Endothelial cell of hepatic sinusoid (primary cell): ENCODE results near the gene GFOD1.

Source experiments
- in situ Hi-C: cut with HindIII; loops from 2 replicates; pipeline ENCODE4 v1.10.0; 2017; ENCODE audit warnings: low sequenced_read_pairs

Gene GFOD1

DNA sequence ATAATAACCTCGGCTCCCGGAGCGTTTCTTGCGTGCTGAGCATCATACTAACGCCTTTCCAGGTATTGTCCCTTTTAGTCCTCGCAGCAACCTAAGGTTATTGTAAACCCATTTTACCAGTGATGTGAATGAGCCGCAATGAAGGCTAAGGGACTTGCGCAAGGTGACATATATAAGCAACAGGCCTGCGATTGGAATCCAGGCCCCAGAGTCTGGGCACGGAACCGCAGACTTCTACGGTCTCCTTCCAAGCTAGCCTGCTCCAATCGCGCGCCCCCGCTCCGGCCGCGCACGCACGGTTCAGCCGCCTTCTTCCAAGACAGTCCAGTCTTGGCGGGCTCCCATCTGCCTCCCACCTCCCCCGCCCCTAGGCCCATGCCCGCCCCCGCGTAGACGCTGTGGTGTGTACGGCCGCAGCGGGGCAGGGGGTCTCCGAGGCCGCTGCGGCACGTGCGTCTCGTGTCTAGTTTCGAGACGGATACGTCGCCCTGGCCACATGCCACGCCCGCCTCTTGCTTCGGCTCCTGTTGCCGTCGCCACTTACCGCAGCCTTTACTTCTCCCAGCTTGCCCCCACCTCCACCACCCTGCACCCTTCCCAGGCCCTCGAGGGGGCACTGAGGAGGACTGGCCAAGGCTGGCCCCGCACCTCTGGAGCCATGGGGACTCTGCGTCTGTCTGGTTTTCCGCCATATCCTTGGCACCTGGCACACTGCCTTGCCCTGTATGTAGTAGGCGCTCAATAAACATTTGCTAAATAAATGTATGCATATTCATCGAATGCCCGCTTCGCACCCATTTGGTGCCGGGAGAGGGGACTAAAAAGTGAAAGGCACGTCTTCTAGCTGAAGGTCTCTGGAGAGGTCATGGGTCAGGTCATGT is 855 bp upstream of the GFOD1 start:
- in situ Hi-C loops = no loop called here

DNA sequence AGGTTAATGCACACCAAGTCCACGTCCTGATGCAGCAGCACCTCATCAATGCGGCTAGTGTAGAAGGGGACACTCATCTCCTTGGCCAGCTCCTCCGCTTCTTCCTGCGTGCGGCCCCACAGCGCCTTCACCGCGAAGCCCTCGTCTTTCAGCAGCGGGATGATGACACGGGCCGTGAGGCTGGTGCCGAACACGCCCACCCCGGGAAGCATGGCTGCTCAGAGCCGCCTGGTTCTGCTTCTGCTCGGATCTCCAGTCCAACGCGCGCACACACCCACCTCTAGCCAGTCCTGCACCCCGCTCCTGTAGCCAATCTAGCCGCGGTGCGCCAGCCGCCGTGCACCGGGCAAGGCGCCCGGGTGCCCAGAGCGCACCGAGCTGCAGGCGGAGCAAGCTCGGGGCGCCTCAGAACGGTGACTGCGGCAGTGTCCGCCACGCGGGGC is 700 bp downstream of the GFOD1 start:
- in situ Hi-C loops = no loop called here

DNA sequence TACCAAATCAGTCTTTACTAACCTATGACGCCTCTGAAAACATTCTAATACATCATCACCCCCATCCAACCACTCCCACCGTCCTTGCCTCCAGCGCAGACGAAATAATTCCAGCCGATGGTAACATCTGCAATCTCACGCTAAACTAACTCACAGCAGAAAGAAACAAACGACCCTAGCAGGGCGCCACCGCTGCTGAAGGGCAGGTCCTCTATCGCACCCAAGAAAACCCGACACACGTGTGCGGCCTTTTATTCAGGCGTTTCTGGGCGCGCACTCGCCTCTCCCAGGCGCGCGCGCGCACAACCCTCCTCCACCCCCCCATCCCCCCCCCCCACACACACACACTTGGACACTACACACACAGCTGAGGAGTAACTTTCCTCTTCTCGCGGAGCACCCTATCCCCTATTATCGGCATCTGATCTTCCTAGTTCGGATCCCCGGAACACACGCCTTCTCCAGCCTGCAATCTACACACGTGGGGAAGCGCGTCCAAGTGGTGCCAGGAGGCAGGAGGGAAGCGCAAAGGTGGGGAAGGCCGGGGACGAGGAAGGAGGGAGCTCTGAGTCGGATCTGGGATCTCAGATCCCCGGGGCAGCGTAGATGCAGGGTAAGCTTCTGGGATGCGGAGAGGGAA is 1.4 kb downstream of the GFOD1 start:
- in situ Hi-C loops = no loop called here

DNA sequence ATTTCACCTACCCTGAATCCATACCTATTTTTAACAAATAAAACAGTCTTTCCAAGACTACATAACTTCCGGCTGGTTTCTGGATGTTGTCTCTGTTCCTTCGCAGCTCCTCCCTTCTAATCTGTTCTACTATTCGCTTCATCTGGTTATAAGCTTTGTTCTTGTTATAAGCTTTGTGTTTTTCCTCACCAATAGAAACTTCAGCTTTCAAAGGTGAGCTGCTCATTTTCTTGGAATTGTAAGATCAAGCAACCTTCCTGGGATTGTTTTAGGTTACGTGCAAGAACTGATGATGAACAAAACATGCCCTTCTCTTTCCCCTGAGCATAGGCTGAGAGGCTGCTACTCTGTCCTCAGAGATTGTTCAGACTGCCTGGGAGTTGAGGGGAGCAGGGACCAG is 2.1 kb downstream of the GFOD1 start:
- in situ Hi-C loops = no loop called here

DNA sequence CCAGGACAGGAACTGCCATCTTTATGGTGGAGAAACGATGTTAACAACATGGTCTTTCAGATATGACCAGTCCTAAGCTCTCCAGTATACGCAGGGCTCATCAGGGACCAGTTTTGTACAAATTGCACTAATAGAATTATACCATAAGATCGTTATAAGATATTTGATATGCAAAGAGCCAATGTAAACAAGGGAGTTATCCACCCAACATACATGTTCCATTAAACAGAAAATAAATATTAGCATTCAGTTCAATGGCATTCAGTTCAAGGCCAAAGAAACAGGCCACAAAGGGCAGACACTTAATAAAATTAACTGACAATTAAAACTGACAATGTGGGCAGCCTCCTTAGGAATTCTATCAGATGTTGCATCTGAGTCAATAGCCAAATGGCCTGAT is 2.6 kb downstream of the GFOD1 start:
- in situ Hi-C loops = no loop called here

DNA sequence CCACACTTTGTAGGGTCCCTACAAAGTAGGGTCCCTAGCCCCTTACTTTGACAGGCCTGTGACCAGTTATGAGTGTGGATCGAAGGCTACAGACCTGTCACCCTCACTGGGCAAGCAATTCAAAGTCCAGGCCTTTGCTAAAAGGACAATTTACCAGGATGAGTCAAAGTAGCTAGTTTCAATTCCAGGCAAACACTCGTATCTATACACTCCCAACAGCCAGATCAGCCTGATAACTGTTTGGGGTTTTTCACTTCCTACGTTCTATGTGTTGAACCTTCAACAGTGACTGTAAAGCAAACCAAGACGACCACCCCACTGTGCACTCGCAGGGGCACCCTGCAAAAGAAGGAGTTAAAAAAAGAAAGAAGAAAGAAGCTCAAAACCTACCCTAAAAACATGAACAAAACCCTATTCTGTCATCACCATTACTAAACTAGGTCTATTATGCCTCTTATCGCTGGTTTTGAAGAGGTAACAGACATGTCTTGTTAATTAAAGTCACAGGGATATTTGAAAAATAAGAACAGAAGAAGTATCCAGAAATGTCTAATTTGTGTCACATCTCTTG is 3.2 kb downstream of the GFOD1 start:
- in situ Hi-C loops = no loop called here

DNA sequence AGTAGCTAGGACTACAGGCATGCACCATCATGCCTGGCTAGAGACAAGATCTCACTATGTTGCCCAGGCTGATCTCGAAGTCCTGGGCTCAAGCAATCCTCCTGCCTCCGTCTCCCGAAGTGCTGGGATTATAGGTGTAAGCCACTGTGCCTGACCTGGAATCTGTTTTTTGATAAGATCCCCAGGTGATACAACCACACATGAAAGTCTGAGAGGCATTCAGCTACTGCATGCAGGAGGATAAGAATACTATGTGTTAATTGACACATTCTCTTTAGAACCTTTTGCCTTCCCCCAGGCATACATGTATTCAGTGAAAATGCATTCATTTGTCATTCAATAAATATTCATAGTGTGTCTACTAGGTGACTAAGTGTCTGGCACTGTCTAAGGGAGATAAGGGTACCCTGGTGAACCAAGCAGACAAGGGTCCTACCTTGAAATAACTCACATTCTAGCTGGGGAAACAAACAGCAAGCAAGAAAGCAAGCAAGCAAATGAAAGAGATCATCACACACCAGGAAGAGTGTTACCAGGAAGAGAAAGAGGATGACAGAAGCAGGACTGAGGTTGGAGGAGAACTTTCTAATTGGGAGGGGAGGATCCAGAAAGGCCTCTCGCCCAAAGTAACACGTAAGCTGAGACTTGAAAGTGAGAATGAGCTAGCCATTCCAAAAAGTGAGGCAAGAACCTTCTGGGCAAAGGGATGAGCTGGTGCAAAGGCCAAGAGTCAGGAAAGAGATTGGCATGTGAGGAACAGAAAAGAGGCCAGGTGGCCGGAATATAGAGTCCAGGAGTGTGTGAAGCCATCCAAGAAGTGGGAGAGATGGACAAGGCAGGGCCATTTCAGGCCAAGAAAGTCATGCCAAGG is 6.5 kb downstream of the GFOD1 start:
- in situ Hi-C loops = no loop called here

DNA sequence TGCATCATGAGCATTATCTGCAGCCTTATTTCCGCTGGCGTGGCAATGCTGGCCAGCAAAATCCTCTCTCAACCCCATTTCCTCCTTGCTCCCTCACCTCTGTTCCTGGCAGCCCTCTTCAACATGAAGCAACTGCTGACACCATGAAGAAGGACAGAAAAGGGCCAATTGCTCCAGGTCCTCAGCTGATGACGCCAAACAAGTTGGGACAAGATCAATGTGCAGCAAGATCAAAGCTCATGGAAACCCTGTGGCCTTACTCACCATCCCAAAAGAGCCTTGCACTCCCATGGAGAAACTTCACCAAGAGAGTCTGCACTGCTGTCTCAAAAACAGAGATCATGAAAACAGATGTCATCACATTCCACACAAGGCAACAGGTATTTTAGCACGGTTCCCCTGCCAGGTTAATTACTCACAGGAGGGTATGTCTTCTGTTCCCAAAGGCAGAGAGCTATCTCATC is 7.4 kb downstream of the GFOD1 start:
- in situ Hi-C loops = no loop called here

DNA sequence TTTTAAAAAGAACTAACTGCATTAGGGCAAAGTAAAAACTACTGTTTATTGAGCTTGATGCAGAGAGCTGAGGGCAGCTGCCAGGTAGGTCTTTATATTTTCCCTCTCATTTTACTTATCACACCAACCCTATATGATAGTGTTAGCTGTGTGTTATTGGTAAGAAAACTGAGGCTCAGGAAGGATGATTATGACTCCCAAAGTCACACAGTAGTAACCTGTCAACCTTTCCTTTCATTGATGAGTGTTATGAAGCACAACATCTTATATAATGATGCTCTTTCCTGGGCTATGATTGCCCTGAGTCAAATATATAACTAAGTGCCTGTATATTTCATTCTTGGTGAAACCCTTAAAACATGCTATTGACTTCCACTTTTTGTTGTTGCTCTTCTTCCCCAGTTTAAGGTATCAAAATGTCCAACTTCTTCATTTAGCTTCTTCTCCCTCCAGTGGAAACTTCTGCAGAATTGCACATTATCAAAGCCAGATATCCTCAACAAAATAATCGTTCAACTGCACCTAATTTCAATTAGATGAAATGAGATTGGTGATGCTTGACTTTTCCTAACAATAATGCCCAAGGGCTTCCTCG is 8.1 kb downstream of the GFOD1 start:
- in situ Hi-C loops = no loop called here

DNA sequence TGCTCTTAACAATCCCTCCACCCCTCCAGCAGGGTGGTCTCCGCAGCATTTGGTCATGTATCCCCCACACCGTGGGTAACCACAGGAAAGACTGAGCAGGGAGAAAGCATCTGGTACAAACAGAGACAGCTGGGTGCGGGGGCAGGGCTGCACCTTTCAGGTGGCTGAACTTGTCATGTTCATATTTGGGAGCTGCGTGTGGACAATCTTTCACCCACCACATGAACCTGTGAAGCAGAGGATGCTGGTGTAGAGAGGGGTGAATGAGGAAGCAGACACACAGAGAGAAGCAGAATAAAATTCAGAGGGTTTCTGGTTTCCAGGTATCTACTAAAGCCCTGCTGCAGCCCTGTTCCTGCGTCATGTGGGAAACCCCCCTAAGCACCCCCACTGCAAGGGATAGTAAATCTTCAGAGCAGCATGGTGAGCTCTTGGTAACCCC is 8.9 kb downstream of the GFOD1 start:
- in situ Hi-C loops = no loop called here

DNA sequence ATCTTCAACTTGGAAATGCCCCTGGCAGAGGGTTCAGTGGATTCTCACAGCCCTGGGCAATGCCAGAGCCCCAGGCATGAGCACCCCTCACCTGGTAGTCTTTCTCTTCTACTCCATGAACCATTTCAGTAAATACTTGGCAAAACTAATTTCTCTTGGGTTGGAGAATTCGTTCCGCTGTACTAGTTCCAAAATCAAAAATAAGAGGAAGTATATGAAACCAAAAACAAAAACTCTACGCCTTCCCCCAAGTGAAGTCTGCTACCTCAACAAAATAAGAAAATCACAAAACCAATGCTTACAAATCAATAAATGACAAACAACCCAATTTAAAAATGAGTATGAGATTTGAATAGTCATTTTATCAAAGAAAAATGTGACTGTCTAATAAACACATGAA is 12.6 kb downstream of the GFOD1 start:
- in situ Hi-C loops = no loop called here

DNA sequence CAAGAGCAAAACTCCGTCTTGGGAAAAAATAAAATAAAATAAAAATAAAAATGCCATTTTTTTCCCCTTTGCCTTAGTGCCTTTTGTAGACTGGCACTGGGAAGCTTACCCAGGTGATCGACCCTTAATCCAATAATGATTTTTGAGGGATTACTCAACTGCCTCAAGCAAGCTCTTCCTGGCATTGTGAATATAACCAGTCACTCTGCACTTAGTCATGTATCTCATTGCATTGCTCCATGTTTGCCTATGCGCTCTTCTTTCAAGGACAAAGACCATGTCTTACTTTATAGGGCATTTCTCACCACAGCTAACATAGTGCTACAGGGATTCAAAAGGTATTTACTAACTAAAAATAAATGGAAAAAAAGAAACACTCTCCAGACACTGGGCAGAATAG is 13.0 kb downstream of the GFOD1 start:
- in situ Hi-C loops = no loop called here

DNA sequence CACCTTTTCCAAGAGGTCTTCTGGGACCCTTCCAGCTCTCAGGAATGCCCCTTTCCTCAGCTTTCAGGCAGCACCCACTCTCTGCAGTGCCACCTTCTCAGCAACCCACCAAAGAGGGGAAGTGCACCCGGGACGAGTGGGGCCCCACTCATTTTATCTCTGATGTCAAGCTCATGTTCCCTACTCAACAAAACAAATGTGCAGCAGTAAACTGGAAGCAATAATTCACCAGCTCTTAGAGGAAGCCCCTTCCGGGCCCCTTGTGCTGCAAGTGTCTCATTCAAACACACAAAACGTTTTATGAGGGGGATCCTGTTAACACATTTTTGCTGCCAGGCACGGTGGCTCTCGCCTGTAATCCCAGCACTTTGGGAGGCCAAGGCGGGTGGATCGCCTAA is 13.6 kb downstream of the GFOD1 start:
- in situ Hi-C loops = no loop called here

DNA sequence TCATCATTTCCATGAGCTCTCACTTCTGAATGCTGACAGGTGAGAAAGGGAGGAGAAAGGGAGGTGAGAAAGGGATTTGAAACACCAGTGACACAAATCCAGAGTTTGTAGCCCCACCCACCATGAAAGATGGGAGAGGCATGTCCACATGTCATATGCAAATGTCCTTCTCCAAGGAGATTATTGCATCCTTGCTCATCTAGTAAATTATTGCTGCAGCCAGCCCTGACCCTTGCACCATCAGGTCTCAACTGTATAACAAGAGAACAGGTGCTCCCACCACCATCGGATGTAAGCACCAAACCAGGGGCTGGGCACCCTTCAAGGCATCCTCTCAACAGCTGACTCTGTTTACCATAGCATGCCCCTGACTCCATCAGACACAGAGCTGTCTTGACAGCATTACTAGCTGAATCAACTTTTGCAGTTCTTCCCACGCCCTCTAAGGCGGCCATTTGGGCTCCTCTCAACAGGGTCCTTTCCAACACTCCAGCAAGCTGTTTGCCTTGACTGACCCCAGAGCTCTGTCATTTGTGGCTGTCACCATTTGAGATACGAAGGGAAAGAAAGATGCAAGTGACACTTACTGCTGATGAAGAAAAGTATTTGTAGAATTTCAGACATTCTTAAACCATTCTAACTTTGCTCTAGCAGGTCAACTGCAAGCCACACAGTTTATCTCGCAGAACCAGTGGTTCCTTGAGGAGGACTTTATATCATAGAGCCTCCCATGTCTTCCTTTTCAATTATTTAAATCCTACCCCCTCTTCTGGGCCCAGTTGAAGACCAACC is 14.2 kb downstream of the GFOD1 start:
- in situ Hi-C loops = no loop called here

DNA sequence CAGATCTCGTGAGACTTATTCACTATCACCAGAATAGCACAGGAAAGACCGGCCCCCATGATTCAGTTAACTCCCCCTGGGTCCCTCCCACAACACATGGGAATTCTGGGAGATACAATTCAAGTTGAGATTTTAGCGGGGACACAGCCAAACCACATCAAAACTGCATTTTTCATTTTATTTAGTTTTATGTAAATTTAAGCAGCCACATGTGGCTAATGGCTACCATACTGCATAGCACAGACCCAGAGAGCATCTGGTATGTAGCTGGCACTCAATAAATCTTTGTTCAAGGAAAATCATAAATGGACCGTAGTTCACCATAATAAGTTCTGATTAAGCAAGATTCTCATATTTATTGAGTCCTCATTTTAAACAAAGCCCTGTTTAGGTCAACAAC is 15.3 kb downstream of the GFOD1 start:
- in situ Hi-C loops = no loop called here

DNA sequence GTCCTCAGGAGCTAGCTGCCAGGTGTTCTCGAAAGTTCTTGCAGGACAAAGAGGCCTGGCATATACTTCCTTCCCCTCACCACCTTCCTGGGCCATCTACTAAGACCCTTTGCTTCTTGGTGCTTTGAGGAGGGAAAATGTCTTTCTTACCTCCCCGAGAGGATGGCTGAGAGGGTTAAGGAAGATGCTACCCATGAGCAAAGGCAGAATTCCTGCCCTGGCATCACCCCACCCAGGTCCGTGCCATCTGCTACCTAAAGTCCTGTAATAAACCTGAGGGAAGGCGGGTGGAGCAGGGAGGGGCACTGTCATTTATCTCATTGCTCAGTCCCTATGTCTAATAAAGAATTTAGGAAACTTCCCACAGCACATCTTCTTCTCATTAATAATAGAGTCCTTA is 16.2 kb downstream of the GFOD1 start:
- in situ Hi-C loops = no loop called here

DNA sequence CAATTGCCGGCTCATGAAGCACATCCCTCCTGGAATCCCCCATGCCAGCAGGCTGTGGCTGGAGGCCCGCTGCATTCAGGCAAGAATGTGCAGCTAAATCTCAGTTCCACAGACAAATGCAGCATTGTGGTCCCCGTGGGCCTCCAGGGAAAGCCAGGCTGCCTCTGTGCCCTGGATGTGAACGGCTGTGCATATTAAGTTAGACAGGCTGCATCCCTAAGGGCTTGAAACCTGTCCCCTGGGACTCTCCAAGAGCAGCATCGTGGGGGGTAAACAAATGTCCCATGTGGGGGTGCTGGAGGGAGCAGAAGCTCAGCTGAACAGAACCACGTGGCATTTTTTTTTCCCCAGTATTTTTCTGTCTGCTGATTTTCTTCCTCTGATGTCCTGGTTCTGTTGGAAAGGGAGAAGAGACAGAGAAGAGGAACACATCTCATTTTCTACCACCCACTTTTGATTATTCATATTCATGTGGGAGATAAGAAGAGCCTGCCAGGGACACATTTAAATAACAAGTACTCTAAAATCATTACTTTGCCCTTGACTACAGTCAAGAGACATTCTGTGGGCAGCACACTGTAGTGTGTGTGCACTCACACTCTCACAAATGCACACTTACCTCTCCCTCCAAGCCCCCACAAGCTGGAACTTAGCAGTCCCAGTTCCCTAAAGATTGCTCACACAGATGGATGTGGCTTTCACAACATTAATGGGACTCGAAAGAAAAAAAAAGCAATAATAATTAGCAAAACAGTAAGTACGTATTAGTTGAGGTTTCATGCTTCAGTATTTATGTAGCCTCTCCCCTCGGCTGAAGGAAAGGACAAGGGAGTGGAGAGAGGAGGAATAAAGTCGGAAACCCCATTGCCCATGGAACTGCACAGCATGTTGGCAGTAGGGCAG is 16.9 kb downstream of the GFOD1 start:
- in situ Hi-C loops = no loop called here

DNA sequence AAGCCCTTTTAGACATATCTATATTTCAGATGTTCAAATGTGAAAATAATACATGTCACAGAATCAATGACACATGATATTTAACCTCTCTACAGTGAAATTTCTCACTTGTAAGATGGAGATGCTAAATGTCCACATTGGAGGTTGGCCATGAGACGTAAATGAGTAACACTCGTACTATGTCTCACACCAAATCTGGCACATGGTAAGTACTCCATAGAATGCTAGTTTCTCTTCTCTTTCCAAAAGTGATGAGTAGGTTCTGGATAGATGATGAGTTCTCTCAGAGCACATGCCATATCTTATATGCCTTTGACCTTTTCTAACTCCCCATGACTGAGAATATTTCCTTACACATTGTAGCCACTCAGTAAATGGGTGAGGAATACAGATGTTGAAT is 17.7 kb downstream of the GFOD1 start:
- in situ Hi-C loops = loop anchor here (5.0 kb wide), 1 partner anchor 68 kb away; no protein-coding TSS in a partner anchor

DNA sequence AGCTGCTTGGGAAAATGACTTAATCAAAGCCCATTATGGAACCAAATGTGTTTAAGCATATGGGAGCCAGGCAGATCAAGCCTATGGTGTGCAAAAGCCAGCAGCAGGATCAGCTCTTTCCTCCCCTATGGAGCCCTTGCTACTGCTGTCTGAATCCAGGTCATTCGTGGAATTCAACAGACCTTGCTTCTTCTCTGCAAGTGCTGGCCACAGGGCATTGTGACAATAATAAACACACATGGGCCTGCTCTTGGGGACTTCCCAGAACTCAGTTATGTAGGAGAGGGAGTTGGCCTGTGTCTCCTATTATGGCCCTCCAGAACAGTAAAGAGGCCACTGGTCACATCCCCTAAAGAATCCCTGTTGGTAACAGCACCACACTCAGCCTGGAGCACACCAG is 18.6 kb downstream of the GFOD1 start:
- in situ Hi-C loops = loop anchor here (5.0 kb wide), 1 partner anchor 68 kb away; no protein-coding TSS in a partner anchor
